Panc1 (cell line): ENCODE measurements around the gene KNTC1. TPM values are rescaled to one million over a fixed set of nuclear protein-coding genes. Genes with fewer than 3 reads are reported as not detected.
A peak's percentile ranks its signal among the peaks of the same experiment; 100 is the strongest.

Experiments
- ATAC-seq: fragments of 200-7000 bp; cut with Tn5 transposase; 2 replicates; pipeline ENCODE4 v1.9.1; 2020; ENCODE audit warnings: mild to moderate bottlenecking, moderate library complexity
- BruUV-seq: library from RNA; stranded (reverse); fragments of 400-500 nt; replicated peaks from 2 replicates; lab custom pipeline; 2021; lab: Mats Ljungman, UMichigan
- CTCF ChIA-PET: fragments of 300-600 bp; sonication (Branson Sonifier 250); formaldehyde crosslinking; loops from one replicate; lab custom pipeline; 2022; ENCODE audit warnings: antibody characterized with exemption; lab: Charles Lee
- POLR2A ChIA-PET: fragments of 300-600 bp; sonication (Branson Sonifier 250); formaldehyde crosslinking; loops from one replicate; lab custom pipeline; 2022; ENCODE audit warnings: antibody characterized with exemption; lab: Charles Lee
- DNase-seq: peaks from one replicate; pipeline ENCODE4 v3.0.0-alpha.2; 2010; ENCODE audit warnings: low read depth, low spot score
- H3K27ac ChIP-seq: 2 replicates; pipeline ENCODE4 v1.5.1; 2011; ENCODE audit warnings: mild to moderate bottlenecking, low read length, inconsistent platforms
- H3K27me3 ChIP-seq: fragments of 200-500 bp; sonication (Bioruptor generic); 2 replicates; pipeline ENCODE4 v1.6.0; 2014; ENCODE audit warnings: low read length, inconsistent platforms; ENCODE audit not compliant: control insufficient read depth, insufficient read depth
- H3K36me3 ChIP-seq: fragments of 200-500 bp; sonication (Bioruptor generic); 2 replicates; pipeline ENCODE4 v1.5.1; 2014; ENCODE audit warnings: inconsistent platforms, mild to moderate bottlenecking, low read length, moderate library complexity; ENCODE audit not compliant: control insufficient read depth, insufficient read depth
- H3K4me1 ChIP-seq: 2 replicates; pipeline ENCODE4 v1.5.1; 2011; ENCODE audit warnings: inconsistent platforms, mild to moderate bottlenecking, low read length, moderate library complexity; ENCODE audit not compliant: control insufficient read depth, insufficient read depth
- H3K4me3 ChIP-seq, 2 experiments: 2 replicates each; pipeline ENCODE4 v1.5.1; 2011 to 2012; ENCODE audit warnings: low read depth in 2 of 2, low read length in 2 of 2, mild to moderate bottlenecking in 2 of 2, inconsistent platforms in 1 of 2, moderate library complexity in 1 of 2
- H3K9me3 ChIP-seq: fragments of 200-500 bp; sonication (Bioruptor generic); 2 replicates; pipeline ENCODE4 v1.5.1; 2014; ENCODE audit warnings: low read depth, mild to moderate bottlenecking, inconsistent platforms, low read length, moderate library complexity; ENCODE audit not compliant: control insufficient read depth, insufficient read depth
- POLR2AphosphoS5 ChIP-seq: IDR thresholded peaks from 2 replicates; pipeline ENCODE4 v1.6.1; 2012; ENCODE audit warnings: mild to moderate bottlenecking, low read depth, low read length, moderate library complexity
- SIN3A ChIP-seq: IDR thresholded peaks from 2 replicates; pipeline ENCODE4 v1.6.1; 2012; ENCODE audit warnings: low read depth, mild to moderate bottlenecking, low read length, moderate library complexity, borderline replicate concordance; ENCODE audit not compliant: insufficient read depth
- TCF7L2 ChIP-seq: IDR thresholded peaks from 2 replicates; pipeline ENCODE4 v1.6.1; 2011; ENCODE audit warnings: mild to moderate bottlenecking, low read depth, low read length, inconsistent platforms
- in situ Hi-C: cut with HindIII; loops from 2 replicates; pipeline ENCODE4 v1.10.0; 2016; ENCODE audit warnings: low sequenced_read_pairs, low pct_unique_long_range_greater_than_20kb
- intact Hi-C: fragments of 100-400 bp; cut with micrococcal nuclease; formaldehyde crosslinking; loops from one replicate; pipeline ENCODE4 v1.10.0; 2022; ENCODE audit not compliant: unreplicated experiment
- total RNA-seq: library from RNA; stranded (reverse); gene quantifications from one replicate; pipeline ENCODE4 v1.2.1, GENCODE V29; 2021; ENCODE audit not compliant: unreplicated experiment
- TF ChIP-seq, protein P1 (sequence below): fragments of 450-650 bp; IDR thresholded peaks from 2 replicates; pipeline ENCODE4 v1.5.1; 2017; ENCODE audit warnings: mild to moderate bottlenecking
- TF ChIP-seq, protein P2 (sequence below), 2 experiments: IDR thresholded peaks; 2 replicates each; pipeline ENCODE4 v1.6.1; 2011 to 2012; ENCODE audit warnings: low read depth in 2 of 2, control low read depth in 1 of 2, low read length in 1 of 2, mild to moderate bottlenecking in 1 of 2, moderate library complexity in 1 of 2; ENCODE audit not compliant: insufficient read depth in 1 of 2

KNTC1 gene
- total RNA-seq, 1 experiment from 2014 or later, result 53.9 TPM

DNA sequence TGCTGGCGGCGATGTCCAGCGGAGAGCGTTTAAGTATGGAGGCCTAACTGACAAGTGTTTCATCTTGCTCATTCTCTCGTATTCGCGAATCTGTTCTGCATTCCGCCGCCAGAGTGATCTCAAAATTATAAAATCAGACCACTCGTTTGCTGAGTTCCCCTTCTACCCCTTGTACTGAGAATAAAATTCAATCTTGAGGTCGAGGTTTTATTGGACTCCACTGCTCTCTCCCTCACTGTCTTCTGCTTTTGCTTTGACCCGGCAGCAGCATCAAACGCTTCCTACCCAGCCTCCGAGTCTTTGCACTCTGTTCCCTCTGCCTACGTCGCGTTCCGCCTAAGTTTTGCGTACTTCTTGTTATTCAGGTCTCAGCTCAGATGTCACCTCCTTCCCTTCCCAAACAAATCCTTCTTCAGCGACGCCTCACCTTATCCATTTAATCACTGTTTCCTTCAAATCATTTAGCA lies 462 bp downstream of the KNTC1 start:
- peak; percentile 33 for ATAC-seq
- H3K4me1 ChIP-seq, result peaks cover 15% of the 10 kb centered on the region
- DNase-seq, result no peak
- H3K4me3 ChIP-seq, result peak overlapping the region; percentile 93 to 100
- POLR2A ChIA-PET, result interaction anchor here (0.6 to 1.0 kb wide), 2 partner anchors 127 to 128 kb away, joined by 6 to 12 read pairs; no protein-coding TSS in a partner anchor
- no peaks in the 10 kb centered on the region for H3K27me3 ChIP-seq
- intact Hi-C loops (no loop called here), in situ Hi-C loops (no loop called here)
- peaks cover 32% of the 10 kb centered on the region for H3K36me3 ChIP-seq
- peak overlapping the region; percentile 95 for H3K27ac ChIP-seq
- TSS peak; percentile 93 for BruUV-seq
- no peak for TF ChIP-seq SIN3A
- TF ChIP-seq, protein P1, sequence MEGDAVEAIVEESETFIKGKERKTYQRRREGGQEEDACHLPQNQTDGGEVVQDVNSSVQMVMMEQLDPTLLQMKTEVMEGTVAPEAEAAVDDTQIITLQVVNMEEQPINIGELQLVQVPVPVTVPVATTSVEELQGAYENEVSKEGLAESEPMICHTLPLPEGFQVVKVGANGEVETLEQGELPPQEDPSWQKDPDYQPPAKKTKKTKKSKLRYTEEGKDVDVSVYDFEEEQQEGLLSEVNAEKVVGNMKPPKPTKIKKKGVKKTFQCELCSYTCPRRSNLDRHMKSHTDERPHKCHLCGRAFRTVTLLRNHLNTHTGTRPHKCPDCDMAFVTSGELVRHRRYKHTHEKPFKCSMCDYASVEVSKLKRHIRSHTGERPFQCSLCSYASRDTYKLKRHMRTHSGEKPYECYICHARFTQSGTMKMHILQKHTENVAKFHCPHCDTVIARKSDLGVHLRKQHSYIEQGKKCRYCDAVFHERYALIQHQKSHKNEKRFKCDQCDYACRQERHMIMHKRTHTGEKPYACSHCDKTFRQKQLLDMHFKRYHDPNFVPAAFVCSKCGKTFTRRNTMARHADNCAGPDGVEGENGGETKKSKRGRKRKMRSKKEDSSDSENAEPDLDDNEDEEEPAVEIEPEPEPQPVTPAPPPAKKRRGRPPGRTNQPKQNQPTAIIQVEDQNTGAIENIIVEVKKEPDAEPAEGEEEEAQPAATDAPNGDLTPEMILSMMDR, result no peak
- no peak for TF ChIP-seq POLR2AphosphoS5
- TF ChIP-seq, protein P2, sequence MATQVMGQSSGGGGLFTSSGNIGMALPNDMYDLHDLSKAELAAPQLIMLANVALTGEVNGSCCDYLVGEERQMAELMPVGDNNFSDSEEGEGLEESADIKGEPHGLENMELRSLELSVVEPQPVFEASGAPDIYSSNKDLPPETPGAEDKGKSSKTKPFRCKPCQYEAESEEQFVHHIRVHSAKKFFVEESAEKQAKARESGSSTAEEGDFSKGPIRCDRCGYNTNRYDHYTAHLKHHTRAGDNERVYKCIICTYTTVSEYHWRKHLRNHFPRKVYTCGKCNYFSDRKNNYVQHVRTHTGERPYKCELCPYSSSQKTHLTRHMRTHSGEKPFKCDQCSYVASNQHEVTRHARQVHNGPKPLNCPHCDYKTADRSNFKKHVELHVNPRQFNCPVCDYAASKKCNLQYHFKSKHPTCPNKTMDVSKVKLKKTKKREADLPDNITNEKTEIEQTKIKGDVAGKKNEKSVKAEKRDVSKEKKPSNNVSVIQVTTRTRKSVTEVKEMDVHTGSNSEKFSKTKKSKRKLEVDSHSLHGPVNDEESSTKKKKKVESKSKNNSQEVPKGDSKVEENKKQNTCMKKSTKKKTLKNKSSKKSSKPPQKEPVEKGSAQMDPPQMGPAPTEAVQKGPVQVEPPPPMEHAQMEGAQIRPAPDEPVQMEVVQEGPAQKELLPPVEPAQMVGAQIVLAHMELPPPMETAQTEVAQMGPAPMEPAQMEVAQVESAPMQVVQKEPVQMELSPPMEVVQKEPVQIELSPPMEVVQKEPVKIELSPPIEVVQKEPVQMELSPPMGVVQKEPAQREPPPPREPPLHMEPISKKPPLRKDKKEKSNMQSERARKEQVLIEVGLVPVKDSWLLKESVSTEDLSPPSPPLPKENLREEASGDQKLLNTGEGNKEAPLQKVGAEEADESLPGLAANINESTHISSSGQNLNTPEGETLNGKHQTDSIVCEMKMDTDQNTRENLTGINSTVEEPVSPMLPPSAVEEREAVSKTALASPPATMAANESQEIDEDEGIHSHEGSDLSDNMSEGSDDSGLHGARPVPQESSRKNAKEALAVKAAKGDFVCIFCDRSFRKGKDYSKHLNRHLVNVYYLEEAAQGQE (IDR thresholded peaks at IDR 0.05; ENCODE audit: insufficient read depth in 1 of 2, low read depth in 2 of 2, low read length in 1 of 2), result no peak
- no peak for TF ChIP-seq TCF7L2
- CTCF ChIA-PET, result interaction anchor here (0.5 kb wide), 1 partner anchor 109 kb away, joined by 5 read pairs; no protein-coding TSS in a partner anchor
- H3K9me3 ChIP-seq, result no peaks in the 10 kb centered on the region

DNA sequence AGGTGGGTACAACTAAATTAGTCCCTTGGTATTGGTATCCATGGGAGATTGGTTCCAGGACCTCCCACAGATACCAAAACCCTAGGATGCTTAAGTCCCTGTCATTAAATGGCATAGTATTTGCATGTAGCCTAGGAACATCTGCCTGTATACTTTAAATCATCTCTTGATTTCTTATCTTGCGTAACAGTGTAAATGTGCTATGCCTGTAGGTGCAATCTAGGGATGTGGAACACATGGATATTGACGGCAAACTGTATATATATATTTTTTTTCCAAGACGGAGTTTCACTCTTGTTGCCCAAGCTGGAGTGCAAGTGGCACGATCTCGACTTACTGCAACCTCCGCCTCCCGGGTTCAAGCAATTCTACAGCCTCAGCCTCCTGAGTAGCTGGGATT lies 1.5 kb downstream of the KNTC1 start:
- intact Hi-C loops, result no loop called here

More for the DNA sequence above, 1.5 kb downstream of the KNTC1 start:
- POLR2A ChIA-PET, result no interaction called here
- no TSS peak for BruUV-seq
- CTCF ChIA-PET, result no interaction called here
- H3K36me3 ChIP-seq, result peaks cover 28% of the 10 kb centered on the region
- DNase-seq (no peak), ATAC-seq (no peak)
- H3K4me1 ChIP-seq, result peaks cover 9% of the 10 kb centered on the region
- H3K27me3 ChIP-seq, result no peaks in the 10 kb centered on the region
- in situ Hi-C loops, result no loop called here
- peak overlapping the region; percentile 95; the same call in 1 of the 2 replicates for H3K27ac ChIP-seq
- peak overlapping the region; percentile 93 to 100 for H3K4me3 ChIP-seq
- TF ChIP-seq, protein P1, result no peak
- no peak for TF ChIP-seq SIN3A
- no peak for TF ChIP-seq TCF7L2
- TF ChIP-seq POLR2AphosphoS5, result no peak
- TF ChIP-seq, protein P2 (IDR thresholded peaks at IDR 0.05; ENCODE audit: insufficient read depth in 1 of 2, low read depth in 2 of 2, low read length in 1 of 2), result no peak
- H3K9me3 ChIP-seq, result no peaks in the 10 kb centered on the region
